Loucy (cell line): Measurements from ENCODE around the gene OR11L1.

Source experiments
- H2AFZ ChIP-seq: fragments of 200-600 bp; sonication (generic); 2 replicates; pipeline ENCODE4 v1.6.0; 2016; ENCODE audit warnings: antibody characterized with exemption, mild to moderate bottlenecking, low read length, moderate library complexity
- H3F3A ChIP-seq: fragments of 200-600 bp; 2 replicates; pipeline ENCODE4 v1.6.0; 2016; ENCODE audit warnings: antibody characterized with exemption, low read depth, mild to moderate bottlenecking
- H3K27me3 ChIP-seq: fragments of 200-600 bp; sonication (generic); 2 replicates; pipeline ENCODE4 v1.6.1; 2014; ENCODE audit warnings: low read length, mild to moderate bottlenecking; ENCODE audit not compliant: insufficient read depth, poor library complexity, severe bottlenecking
- H3K36me3 ChIP-seq: fragments of 200-600 bp; sonication (generic); 2 replicates; pipeline ENCODE4 v1.6.1; 2016; ENCODE audit warnings: low read length; ENCODE audit not compliant: insufficient read depth
- H3K4me1 ChIP-seq: fragments of 200-600 bp; sonication (generic); 2 replicates; pipeline ENCODE4 v1.5.1; 2014; ENCODE audit warnings: low read length, mild to moderate bottlenecking; ENCODE audit not compliant: insufficient read depth, poor library complexity, severe bottlenecking
- H3K4me2 ChIP-seq: fragments of 200-600 bp; sonication (generic); 2 replicates; pipeline ENCODE4 v1.6.0; 2014; ENCODE audit warnings: antibody characterized with exemption, low read length, low read depth, mild to moderate bottlenecking; ENCODE audit not compliant: poor library complexity, severe bottlenecking
- H3K4me3 ChIP-seq: fragments of 200-600 bp; sonication (generic); 2 replicates; pipeline ENCODE4 v1.5.1; 2014; ENCODE audit warnings: low read length, mild to moderate bottlenecking, mixed read lengths; ENCODE audit not compliant: poor library complexity, severe bottlenecking
- H3K79me2 ChIP-seq: fragments of 200-600 bp; sonication (generic); 2 replicates; pipeline ENCODE4 v1.6.1; 2014; ENCODE audit warnings: low read length; ENCODE audit not compliant: insufficient read depth
- H3K9ac ChIP-seq: fragments of 200-600 bp; sonication (generic); 2 replicates; pipeline ENCODE4 v1.6.0; 2014; ENCODE audit warnings: mild to moderate bottlenecking, low read depth, low read length, moderate library complexity; ENCODE audit not compliant: poor library complexity, severe bottlenecking
- H3K9me2 ChIP-seq: fragments of 200-600 bp; sonication (generic); replicated peaks from 2 replicates; pipeline ENCODE4 v1.6.1; 2016; ENCODE audit warnings: low read depth, low read length, mixed read lengths
- H3K9me3 ChIP-seq: fragments of 200-600 bp; sonication (generic); 2 replicates; pipeline ENCODE4 v1.6.1; 2014; ENCODE audit warnings: mild to moderate bottlenecking, antibody characterized with exemption, low read length, low read depth; ENCODE audit not compliant: insufficient read depth
- H4K20me1 ChIP-seq: fragments of 200-600 bp; sonication (generic); 2 replicates; pipeline ENCODE4 v1.6.0; 2014; ENCODE audit warnings: antibody characterized with exemption, low read length, mild to moderate bottlenecking; ENCODE audit not compliant: insufficient read depth, poor library complexity, severe bottlenecking
- CTCF ChIP-seq: fragments of 200-600 bp; sonication (generic); conservative IDR thresholded peaks from 2 replicates; pipeline ENCODE4 v1.5.1; 2014; ENCODE audit warnings: mild to moderate bottlenecking, antibody characterized with exemption, low read length
- EZH2phosphoT487 ChIP-seq: fragments of 200-600 bp; IDR thresholded peaks from 2 replicates; pipeline ENCODE4 v1.6.1; 2018; ENCODE audit warnings: antibody characterized with exemption, mild to moderate bottlenecking, moderate library complexity, borderline replicate concordance

The OR11L1 gene

GRCh38 chr1:247841796-247842195 is at the start of gene OR11L1:
Gene OR11L1 (minus strand): TSS chr1:247841896. CDS start chr1:247841896, 0 bp downstream.
- no peak within 1 kb of the TSS for H3K9ac ChIP-seq
- no peak within 1 kb of the TSS for H2AFZ ChIP-seq
- TF ChIP-seq EZH2phosphoT487, result no peak
- no peak for TF ChIP-seq CTCF
- H3F3A ChIP-seq, result no peaks in the 10 kb centered on the region
- H3K36me3 ChIP-seq, result no peaks in the 10 kb centered on the region
- no peak within 1 kb of the TSS for H3K4me3 ChIP-seq
- no peaks in the 10 kb centered on the region for H3K4me1 ChIP-seq
- H3K9me3 ChIP-seq, result no peaks in the 10 kb centered on the region
- H3K27me3 ChIP-seq, result no peaks in the 10 kb centered on the region
- no peak within 1 kb of the TSS for H3K4me2 ChIP-seq
- no peaks in the 10 kb centered on the region for H3K9me2 ChIP-seq
- H3K79me2 ChIP-seq, result no peaks in the 10 kb centered on the region
- no peaks in the 10 kb centered on the region for H4K20me1 ChIP-seq

GRCh38 chr1:247884797-247885413 is 43.2 kb upstream of the OR11L1 start:
- Histone ChIP-seq H3K9ac (no peak overlapping the region), H2AFZ (no peak overlapping the region), H3K9me2 (no peaks in the 10 kb centered on the region), H3K4me3 (no peak overlapping the region), H3K36me3 (no peaks in the 10 kb centered on the region), H3K4me2 (no peak overlapping the region), H3K9me3 (no peaks in the 10 kb centered on the region), H3K27me3 (no peaks in the 10 kb centered on the region), H3K79me2 (no peaks in the 10 kb centered on the region), H3F3A (no peaks in the 10 kb centered on the region), H3K4me1 (no peaks in the 10 kb centered on the region), H4K20me1 (no peaks in the 10 kb centered on the region)
- TF ChIP-seq EZH2phosphoT487, result no peak
- TF ChIP-seq CTCF, result no peak

GRCh38 chr1:247883346-247883745 is 41.6 kb upstream of the OR11L1 start:
- no peaks in the 10 kb centered on the region for H4K20me1 ChIP-seq
- no peaks in the 10 kb centered on the region for H3K9me3 ChIP-seq
- TF ChIP-seq CTCF, result no peak
- no peak for TF ChIP-seq EZH2phosphoT487
- no peak overlapping the region for H3K4me3 ChIP-seq
- H2AFZ ChIP-seq, result no peak overlapping the region
- H3K9me2 ChIP-seq, result no peaks in the 10 kb centered on the region
- H3K9ac ChIP-seq, result no peak overlapping the region
- H3F3A ChIP-seq, result no peaks in the 10 kb centered on the region
- no peaks in the 10 kb centered on the region for H3K4me1 ChIP-seq
- no peaks in the 10 kb centered on the region for H3K27me3 ChIP-seq
- H3K36me3 ChIP-seq, result no peaks in the 10 kb centered on the region
- no peak overlapping the region for H3K4me2 ChIP-seq
- no peaks in the 10 kb centered on the region for H3K79me2 ChIP-seq
